T-helper 1 cell treated with Interleukin-12 subunit alpha and Interleukin-12 subunit beta and Interleukin-4 antibody, amounts not matched to agents 30 μg/mL and 1 μg/mL, for 36 hours (primary cell): ENCODE results near the gene SLC22A5.
A peak's percentile ranks its signal among the peaks of the same experiment; 100 is the strongest.

ENCODE experiments used
- H3K27ac Mint-ChIP-seq: one replicate; pipeline ENCODE4 v1.8.0; 2021; ENCODE audit warnings: mild to moderate bottlenecking, mixed read lengths
- H3K27me3 Mint-ChIP-seq: one replicate; pipeline ENCODE4 v1.8.0; 2021; ENCODE audit warnings: low read depth, mixed read lengths
- H3K36me3 Mint-ChIP-seq: one replicate; pipeline ENCODE4 v1.8.0; 2021; ENCODE audit warnings: low read depth, mixed read lengths
- H3K4me1 Mint-ChIP-seq: one replicate; pipeline ENCODE4 v1.8.0; 2021; ENCODE audit warnings: low read depth, mixed read lengths
- H3K4me3 Mint-ChIP-seq: one replicate; pipeline ENCODE4 v1.8.0; 2021; ENCODE audit warnings: mild to moderate bottlenecking, moderate library complexity, mixed read lengths
- H3K9me3 Mint-ChIP-seq: one replicate; pipeline ENCODE4 v1.8.0; 2021; ENCODE audit warnings: mixed read lengths

The SLC22A5 gene

GRCh38 chr5:132354381-132355139, 14.9 kb upstream of the SLC22A5 start:
- H3K4me3 Mint-ChIP-seq = no peak overlapping the region
- peaks cover 10% of the 10 kb centered on the region for H3K27me3 Mint-ChIP-seq
- no peaks in the 10 kb centered on the region for H3K4me1 Mint-ChIP-seq
- no peak overlapping the region for H3K27ac Mint-ChIP-seq
- no peaks in the 10 kb centered on the region for H3K9me3 Mint-ChIP-seq
- no peaks in the 10 kb centered on the region for H3K36me3 Mint-ChIP-seq

- no peaks in the 10 kb centered on the region for H3K4me1 Mint-ChIP-seq
- H3K36me3 Mint-ChIP-seq = no peaks in the 10 kb centered on the region
- H3K9me3 Mint-ChIP-seq = no peaks in the 10 kb centered on the region
- peaks cover 10% of the 10 kb centered on the region for H3K27me3 Mint-ChIP-seq
- H3K4me3 Mint-ChIP-seq = no peak overlapping the region
- H3K27ac Mint-ChIP-seq = no peak overlapping the region
Observed at GRCh38 chr5:132355140-132355765, 14.3 kb upstream of the SLC22A5 start.

GRCh38 chr5:132358775-132359174, 10.7 kb upstream of the SLC22A5 start:
- H3K9me3 Mint-ChIP-seq = no peaks in the 10 kb centered on the region
- no peak overlapping the region for H3K27ac Mint-ChIP-seq
- no peak overlapping the region for H3K4me3 Mint-ChIP-seq
- no peaks in the 10 kb centered on the region for H3K36me3 Mint-ChIP-seq
- H3K4me1 Mint-ChIP-seq = no peaks in the 10 kb centered on the region
- no peaks in the 10 kb centered on the region for H3K27me3 Mint-ChIP-seq

GRCh38 chr5:132362086-132362485, 7.4 kb upstream of the SLC22A5 start:
- Mint-ChIP-seq H3K4me3 (no peak overlapping the region), H3K27me3 (no peaks in the 10 kb centered on the region), H3K9me3 (no peaks in the 10 kb centered on the region), H3K36me3 (no peaks in the 10 kb centered on the region), H3K27ac (no peak overlapping the region), H3K4me1 (no peaks in the 10 kb centered on the region)

GRCh38 chr5:132363431-132364112, 5.9 kb upstream of the SLC22A5 start:
- Mint-ChIP-seq H3K4me1 (peaks cover 3% of the 10 kb centered on the region), H3K36me3 (no peaks in the 10 kb centered on the region), H3K27me3 (no peaks in the 10 kb centered on the region), H3K27ac (no peak overlapping the region), H3K9me3 (no peaks in the 10 kb centered on the region), H3K4me3 (no peak overlapping the region)

GRCh38 chr5:132364319-132364718, 5.2 kb upstream of the SLC22A5 start:
- no peak overlapping the region for H3K4me3 Mint-ChIP-seq

GRCh38 chr5:132365213-132365612, 4.3 kb upstream of the SLC22A5 start:
- Mint-ChIP-seq H3K9me3 (no peaks in the 10 kb centered on the region), H3K4me3 (no peak overlapping the region), H3K4me1 (peaks cover 5% of the 10 kb centered on the region), H3K27ac (no peak overlapping the region), H3K36me3 (no peaks in the 10 kb centered on the region), H3K27me3 (no peaks in the 10 kb centered on the region)

More at GRCh38 chr5:132364319-132364718, 5.2 kb upstream of the SLC22A5 start:
- peaks cover 5% of the 10 kb centered on the region for H3K4me1 Mint-ChIP-seq
- H3K27ac Mint-ChIP-seq = no peak overlapping the region
- no peaks in the 10 kb centered on the region for H3K27me3 Mint-ChIP-seq
- no peaks in the 10 kb centered on the region for H3K36me3 Mint-ChIP-seq
- no peaks in the 10 kb centered on the region for H3K9me3 Mint-ChIP-seq

- Mint-ChIP-seq H3K27me3 (no peaks in the 10 kb centered on the region), H3K4me1 (peaks cover 18% of the 10 kb centered on the region), H3K4me3 (no peak overlapping the region), H3K36me3 (no peaks in the 10 kb centered on the region), H3K9me3 (no peaks in the 10 kb centered on the region), H3K27ac (no peak overlapping the region)
Observed at GRCh38 chr5:132368186-132368585, 1.3 kb upstream of the SLC22A5 start.

GRCh38 chr5:132369007-132369473, 470 bp upstream of the SLC22A5 start:
- Mint-ChIP-seq H3K9me3 (no peaks in the 10 kb centered on the region), H3K36me3 (no peaks in the 10 kb centered on the region), H3K4me3 (peak overlapping the region; percentile 41), H3K27me3 (no peaks in the 10 kb centered on the region), H3K4me1 (peaks cover 18% of the 10 kb centered on the region), H3K27ac (peak overlapping the region; percentile 34)

- Mint-ChIP-seq H3K4me1 (peaks cover 18% of the 10 kb centered on the region), H3K36me3 (no peaks in the 10 kb centered on the region), H3K27me3 (no peaks in the 10 kb centered on the region), H3K9me3 (no peaks in the 10 kb centered on the region), H3K27ac (peak overlapping the region; percentile 53), H3K4me3 (peak overlapping the region; percentile 76)
Observed at GRCh38 chr5:132370181-132370970, 866 bp downstream of the SLC22A5 start.

- Mint-ChIP-seq H3K36me3 (no peaks in the 10 kb centered on the region), H3K4me3 (peak overlapping the region; percentile 76), H3K27me3 (no peaks in the 10 kb centered on the region), H3K27ac (peak overlapping the region; percentile 53), H3K4me1 (peaks cover 18% of the 10 kb centered on the region), H3K9me3 (no peaks in the 10 kb centered on the region)
Observed at GRCh38 chr5:132370971-132371602, 1.6 kb downstream of the SLC22A5 start.

- no peaks in the 10 kb centered on the region for H3K36me3 Mint-ChIP-seq
- H3K27ac Mint-ChIP-seq = no peak overlapping the region
- no peaks in the 10 kb centered on the region for H3K27me3 Mint-ChIP-seq
- peak overlapping the region; percentile 76 for H3K4me3 Mint-ChIP-seq
- H3K9me3 Mint-ChIP-seq = no peaks in the 10 kb centered on the region
- H3K4me1 Mint-ChIP-seq = peaks cover 18% of the 10 kb centered on the region
Observed at GRCh38 chr5:132371603-132371994, 2.1 kb downstream of the SLC22A5 start.

- Mint-ChIP-seq H3K4me1 (peaks cover 18% of the 10 kb centered on the region), H3K4me3 (no peak overlapping the region), H3K36me3 (no peaks in the 10 kb centered on the region), H3K27ac (no peak overlapping the region), H3K9me3 (no peaks in the 10 kb centered on the region), H3K27me3 (no peaks in the 10 kb centered on the region)
Observed at GRCh38 chr5:132372127-132372526, 2.6 kb downstream of the SLC22A5 start.

GRCh38 chr5:132372542-132372941, 3.0 kb downstream of the SLC22A5 start:
- H3K27ac Mint-ChIP-seq = no peak overlapping the region
- peaks cover 17% of the 10 kb centered on the region for H3K4me1 Mint-ChIP-seq
- H3K36me3 Mint-ChIP-seq = no peaks in the 10 kb centered on the region
- H3K9me3 Mint-ChIP-seq = no peaks in the 10 kb centered on the region
- H3K4me3 Mint-ChIP-seq = no peak overlapping the region
- no peaks in the 10 kb centered on the region for H3K27me3 Mint-ChIP-seq
